ENCODE results near the gene RIPK3.

RIPK3 gene

GRCh38 chr14:24307575-24308341 is 32.0 kb downstream of the RIPK3 start, which contains the start of gene CIDEB:
Gene CIDEB, minus strand, starts transcription at chr14:24307977. Its CDS starts 119 bp downstream, at chr14:24307858.
- peaks cover 5% of the 10 kb centered on the region; the same call in 1 of the 2 replicates for H3F3A ChIP-seq (ENCODE audit: insufficient read depth, low read length)
- H3K4me1 ChIP-seq (ENCODE audit: low read length): peaks cover 17% of the 10 kb centered on the region
- H3K79me2 ChIP-seq (ENCODE audit: low read length): peaks cover 19% of the 10 kb centered on the region; the same call in 1 of the 2 replicates
- no peaks in the 10 kb centered on the region for H3K36me3 ChIP-seq (replicated peaks; ENCODE audit: insufficient read depth, low read length)
- H4K20me1 ChIP-seq (ENCODE audit: insufficient read depth, low read length): no peaks in the 10 kb centered on the region
- H3K9me3 ChIP-seq (replicated peaks; ENCODE audit: insufficient read depth, low read length): no peaks in the 10 kb centered on the region
- no peak for TF ChIP-seq EZH2 (optimal IDR thresholded peaks at IDR 0.05; ENCODE audit: low read depth, low read length)
- peak; percentile 73 for TF ChIP-seq CTCF (IDR thresholded peaks at IDR 0.05; ENCODE audit: low read length)
- H3K4me2 ChIP-seq (ENCODE audit: low read depth, low read length): no peak within 1 kb of the TSS
- DNase-seq: peak; percentile 15
- no peak within 1 kb of the TSS for H3K4me3 ChIP-seq (ENCODE audit: low read length)
- no peak within 1 kb of the TSS for H3K9ac ChIP-seq (ENCODE audit: low read length)
- no peak within 1 kb of the TSS for H2AFZ ChIP-seq (ENCODE audit: low read length)
- no peak within 1 kb of the TSS for H3K27ac ChIP-seq (ENCODE audit: low read length)
- no peaks in the 10 kb centered on the region for H3K9me2 ChIP-seq (replicated peaks; ENCODE audit: insufficient read depth, low read length)
- no peaks in the 10 kb centered on the region for H3K27me3 ChIP-seq (replicated peaks; ENCODE audit: insufficient read depth, low read length)

DNA sequence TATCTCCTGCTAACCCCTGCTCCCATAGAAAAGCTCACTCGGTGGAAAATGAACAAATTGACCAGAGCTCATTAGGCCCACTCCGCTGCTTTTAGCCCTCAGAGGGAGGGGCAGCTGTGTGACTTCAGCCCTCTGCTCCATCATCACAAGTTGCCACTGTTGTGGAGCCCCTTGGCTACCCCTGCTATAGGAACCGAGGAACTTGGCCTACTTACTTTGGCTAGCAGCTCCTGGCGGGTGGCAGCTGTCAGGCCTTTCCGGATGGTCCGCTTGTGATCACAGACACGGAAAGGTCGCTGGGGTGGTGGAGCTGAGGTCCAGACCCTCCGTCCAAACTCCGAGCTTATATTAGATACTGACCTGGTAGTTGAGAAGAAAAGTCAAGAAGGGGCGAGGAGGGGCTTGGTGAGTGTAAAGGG is 32.6 kb downstream of the RIPK3 start:
- Histone ChIP-seq H3K4me1 (ENCODE audit: low read length) (peaks cover 12% of the 10 kb centered on the region), H3F3A (ENCODE audit: insufficient read depth, low read length) (peaks cover 5% of the 10 kb centered on the region; the same call in 1 of the 2 replicates), H3K36me3 (replicated peaks; ENCODE audit: insufficient read depth, low read length) (no peaks in the 10 kb centered on the region), H2AFZ (ENCODE audit: low read length) (no peak overlapping the region), H3K4me2 (ENCODE audit: low read depth, low read length) (no peak overlapping the region), H3K9ac (ENCODE audit: low read length) (no peak overlapping the region), H3K4me3 (ENCODE audit: low read length) (no peak overlapping the region), H3K79me2 (ENCODE audit: low read length) (peaks cover 19% of the 10 kb centered on the region; the same call in 1 of the 2 replicates), H3K9me2 (replicated peaks; ENCODE audit: insufficient read depth, low read length) (no peaks in the 10 kb centered on the region), H3K9me3 (replicated peaks; ENCODE audit: insufficient read depth, low read length) (no peaks in the 10 kb centered on the region), H4K20me1 (ENCODE audit: insufficient read depth, low read length) (no peaks in the 10 kb centered on the region), H3K27me3 (replicated peaks; ENCODE audit: insufficient read depth, low read length) (no peaks in the 10 kb centered on the region), H3K27ac (ENCODE audit: low read length) (no peak overlapping the region)
- no peak for DNase-seq
- TF ChIP-seq EZH2 (optimal IDR thresholded peaks at IDR 0.05; ENCODE audit: low read depth, low read length) (no peak), CTCF (IDR thresholded peaks at IDR 0.05; ENCODE audit: low read length) (no peak), EZH2phosphoT487 (IDR thresholded peaks at IDR 0.05; ENCODE audit: low read length) (no peak)

DNA sequence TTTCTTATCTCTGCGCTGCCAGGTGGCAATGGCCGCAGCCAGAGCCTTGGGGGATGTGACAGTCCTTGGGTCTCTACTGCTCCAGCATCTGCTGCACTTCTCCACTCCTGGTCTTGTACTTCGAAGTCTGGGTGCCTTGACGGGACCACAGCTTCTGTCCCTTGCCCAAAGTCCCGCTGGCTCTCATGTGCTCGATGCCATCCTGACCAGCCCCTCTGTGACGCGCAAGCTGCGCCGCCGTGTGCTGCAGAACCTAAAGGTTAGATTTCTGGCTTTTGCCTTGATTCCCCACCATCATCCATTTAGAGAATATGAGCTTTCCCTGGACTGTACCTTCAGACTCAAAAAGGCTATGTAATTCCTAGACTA is 35.8 kb downstream of the RIPK3 start:
- H3K9me2 ChIP-seq (replicated peaks; ENCODE audit: insufficient read depth, low read length): no peaks in the 10 kb centered on the region
- no peaks in the 10 kb centered on the region for H3K9me3 ChIP-seq (replicated peaks; ENCODE audit: insufficient read depth, low read length)
- no peaks in the 10 kb centered on the region for H3F3A ChIP-seq (ENCODE audit: insufficient read depth, low read length)
- H3K27me3 ChIP-seq (replicated peaks; ENCODE audit: insufficient read depth, low read length): no peaks in the 10 kb centered on the region
- H3K9ac ChIP-seq (ENCODE audit: low read length): no peak overlapping the region
- H3K4me3 ChIP-seq (ENCODE audit: low read length): no peak overlapping the region
- 0 out of 2 replicates have a peak, but pooled peaks cover 5% of the 10 kb centered on the region for H3K4me1 ChIP-seq (ENCODE audit: low read length)
- no peak overlapping the region for H3K4me2 ChIP-seq (ENCODE audit: low read depth, low read length)
- H3K36me3 ChIP-seq (replicated peaks; ENCODE audit: insufficient read depth, low read length): no peaks in the 10 kb centered on the region
- H2AFZ ChIP-seq (ENCODE audit: low read length): no peak overlapping the region
- peaks cover 24% of the 10 kb centered on the region for H3K79me2 ChIP-seq (ENCODE audit: low read length)
- TF ChIP-seq CTCF (IDR thresholded peaks at IDR 0.05; ENCODE audit: low read length) (no peak), EZH2 (optimal IDR thresholded peaks at IDR 0.05; ENCODE audit: low read depth, low read length) (no peak), EZH2phosphoT487 (IDR thresholded peaks at IDR 0.05; ENCODE audit: low read length) (no peak)
- no peak for DNase-seq
- no peaks in the 10 kb centered on the region for H4K20me1 ChIP-seq (ENCODE audit: insufficient read depth, low read length)
- no peak overlapping the region for H3K27ac ChIP-seq (ENCODE audit: low read length)
